Peyer's patch (tissue), 4 donors: ENCODE data around the gene ZNF304.

Source experiments
- CTCF ChIP-seq, 6 experiments: fragments of 450-650 bp in 4 of 6; fragments of 200-600 bp in 2 of 6; sonication (generic) in 1 of 6; IDR thresholded peaks; one replicate each; pipeline ENCODE4 v1.5.1; 2017 to 2019; ENCODE audit warnings: antibody characterized with exemption in 6 of 6, mild to moderate bottlenecking in 3 of 6, moderate library complexity in 1 of 6
- POLR2A ChIP-seq, 2 donors: fragments of 450-650 bp; IDR thresholded peaks; one replicate each; pipeline ENCODE4 v1.5.1; 2017; ENCODE audit warnings: antibody characterized with exemption in 2 of 2, mild to moderate bottlenecking in 2 of 2, moderate library complexity in 2 of 2

- no peak for TF ChIP-seq POLR2A (IDR thresholded peaks at IDR 0.05)
- TF ChIP-seq CTCF (IDR thresholded peaks at IDR 0.05) = no peak
Measured at GRCh38 chr19:57362419-57362818, 11.3 kb downstream of the ZNF304 start.
